Retinal pigment epithelial cell (primary cell): ENCODE results near the gene NUP85.
A peak's percentile ranks its signal among the peaks of the same experiment; 100 is the strongest.

Source experiments
- DNase-seq: peaks from one replicate; pipeline ENCODE4 v3.0.0-alpha.2; 2010; ENCODE audit warnings: low read depth
- H3K4me3 ChIP-seq: 2 replicates; pipeline ENCODE4 v1.5.1; 2011; ENCODE audit warnings: mild to moderate bottlenecking, low read length, control low read depth, moderate library complexity
- CTCF ChIP-seq: conservative IDR thresholded peaks from 2 replicates; pipeline ENCODE4 v1.5.1; 2011; ENCODE audit warnings: low read depth, low read length, control low read depth, inconsistent platforms

NUP85 gene

GRCh38 chr17:75173526-75173925 lies 32.0 kb upstream of the NUP85 start:
- no peak overlapping the region for H3K4me3 ChIP-seq
- no peak for DNase-seq
- TF ChIP-seq CTCF, result no peak

GRCh38 chr17:75174996-75175395 lies 30.5 kb upstream of the NUP85 start:
- DNase-seq, result no peak
- TF ChIP-seq CTCF, result no peak
- no peak overlapping the region for H3K4me3 ChIP-seq

- TF ChIP-seq CTCF, result no peak
- no peak overlapping the region for H3K4me3 ChIP-seq
- DNase-seq, result no peak
Measured at GRCh38 chr17:75176625-75177024, 28.9 kb upstream of the NUP85 start.

- TF ChIP-seq CTCF, result no peak
- DNase-seq, result no peak
- H3K4me3 ChIP-seq, result no peak overlapping the region
Measured at GRCh38 chr17:75178453-75178852, 27.0 kb upstream of the NUP85 start.

GRCh38 chr17:75181110-75181509 lies 24.4 kb upstream of the NUP85 start:
- no peak for TF ChIP-seq CTCF
- no peak for DNase-seq

GRCh38 chr17:75181608-75182318 lies 23.7 kb upstream of the NUP85 start:
- DNase-seq, result no peak
- TF ChIP-seq CTCF, result no peak
- peak overlapping the region; percentile 97 for H3K4me3 ChIP-seq

More at GRCh38 chr17:75181110-75181509, 24.4 kb upstream of the NUP85 start:
- H3K4me3 ChIP-seq, result peak overlapping the region; percentile 97

- DNase-seq, result no peak
- no peak for TF ChIP-seq CTCF
- peak overlapping the region; percentile 97 for H3K4me3 ChIP-seq
Measured at GRCh38 chr17:75182319-75182568, 23.2 kb upstream of the NUP85 start.
